ENCODE results near the gene KRT80.

KRT80 gene

GRCh38 chr12:52212701-52213563 is 21.1 kb upstream of the KRT80 start:
- DNase-seq (ENCODE audit: low read depth, low spot score), result no peak
- TF ChIP-seq, protein P1, sequence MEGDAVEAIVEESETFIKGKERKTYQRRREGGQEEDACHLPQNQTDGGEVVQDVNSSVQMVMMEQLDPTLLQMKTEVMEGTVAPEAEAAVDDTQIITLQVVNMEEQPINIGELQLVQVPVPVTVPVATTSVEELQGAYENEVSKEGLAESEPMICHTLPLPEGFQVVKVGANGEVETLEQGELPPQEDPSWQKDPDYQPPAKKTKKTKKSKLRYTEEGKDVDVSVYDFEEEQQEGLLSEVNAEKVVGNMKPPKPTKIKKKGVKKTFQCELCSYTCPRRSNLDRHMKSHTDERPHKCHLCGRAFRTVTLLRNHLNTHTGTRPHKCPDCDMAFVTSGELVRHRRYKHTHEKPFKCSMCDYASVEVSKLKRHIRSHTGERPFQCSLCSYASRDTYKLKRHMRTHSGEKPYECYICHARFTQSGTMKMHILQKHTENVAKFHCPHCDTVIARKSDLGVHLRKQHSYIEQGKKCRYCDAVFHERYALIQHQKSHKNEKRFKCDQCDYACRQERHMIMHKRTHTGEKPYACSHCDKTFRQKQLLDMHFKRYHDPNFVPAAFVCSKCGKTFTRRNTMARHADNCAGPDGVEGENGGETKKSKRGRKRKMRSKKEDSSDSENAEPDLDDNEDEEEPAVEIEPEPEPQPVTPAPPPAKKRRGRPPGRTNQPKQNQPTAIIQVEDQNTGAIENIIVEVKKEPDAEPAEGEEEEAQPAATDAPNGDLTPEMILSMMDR (IDR thresholded peaks at IDR 0.05; ENCODE audit: low read depth, low read length), result no peak
- in situ Hi-C loops (cut with HindIII; ENCODE audit: low sequenced_read_pairs), result no loop called here

DNA sequence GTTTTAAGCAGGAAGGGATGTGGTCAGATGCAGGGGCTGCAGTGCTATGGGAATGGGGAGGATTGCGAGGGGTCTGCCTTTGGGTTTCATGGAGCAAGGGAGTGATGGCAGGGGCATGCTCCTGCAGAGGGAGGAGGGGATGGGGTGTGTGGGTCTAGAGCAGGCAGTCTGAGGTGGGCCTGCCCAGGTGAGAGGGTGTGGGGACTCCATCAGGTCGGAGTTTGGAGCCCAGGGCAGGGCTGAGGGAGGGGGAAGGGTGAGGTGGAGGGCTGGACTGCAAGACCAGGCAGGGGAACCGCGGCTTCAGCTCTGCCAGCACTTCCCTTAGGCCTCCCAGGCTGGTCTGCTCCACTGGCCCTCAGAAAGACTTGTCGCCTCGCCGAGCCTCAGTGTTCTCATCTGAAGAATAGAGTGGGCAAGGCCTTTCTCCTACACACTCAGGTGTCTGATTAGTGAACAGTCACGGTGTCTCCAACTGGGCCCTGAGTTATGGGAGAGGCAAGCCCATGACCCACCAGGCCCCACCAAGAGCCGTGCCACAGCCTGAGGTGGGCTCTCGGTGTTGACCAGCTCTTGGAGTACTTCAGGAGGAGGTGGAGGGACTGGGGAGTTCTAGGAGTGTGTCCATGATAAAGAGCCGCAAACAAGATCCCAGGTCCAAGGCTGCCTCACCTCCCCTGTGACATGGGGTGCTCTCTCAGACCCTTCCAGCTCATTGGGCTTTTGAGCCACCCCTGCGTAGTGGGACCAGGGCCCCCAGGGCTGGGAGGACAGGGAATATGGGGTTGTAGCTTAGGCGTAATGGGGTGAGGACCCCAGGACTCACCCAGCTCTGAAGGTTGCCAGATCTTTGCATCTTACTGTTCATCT is 20.1 kb upstream of the KRT80 start:
- TF ChIP-seq, protein P1 (IDR thresholded peaks at IDR 0.05; ENCODE audit: low read depth, low read length), result no peak
- no peak overlapping the region for H3K4me3 ChIP-seq (ENCODE audit: low read depth, low read length)
- in situ Hi-C loops (cut with HindIII; ENCODE audit: low sequenced_read_pairs), result no loop called here
- DNase-seq (ENCODE audit: low read depth, low spot score), result no peak

More at GRCh38 chr12:52212701-52213563, 21.1 kb upstream of the KRT80 start:
- H3K4me3 ChIP-seq (ENCODE audit: low read depth, low read length), result no peak overlapping the region

DNA sequence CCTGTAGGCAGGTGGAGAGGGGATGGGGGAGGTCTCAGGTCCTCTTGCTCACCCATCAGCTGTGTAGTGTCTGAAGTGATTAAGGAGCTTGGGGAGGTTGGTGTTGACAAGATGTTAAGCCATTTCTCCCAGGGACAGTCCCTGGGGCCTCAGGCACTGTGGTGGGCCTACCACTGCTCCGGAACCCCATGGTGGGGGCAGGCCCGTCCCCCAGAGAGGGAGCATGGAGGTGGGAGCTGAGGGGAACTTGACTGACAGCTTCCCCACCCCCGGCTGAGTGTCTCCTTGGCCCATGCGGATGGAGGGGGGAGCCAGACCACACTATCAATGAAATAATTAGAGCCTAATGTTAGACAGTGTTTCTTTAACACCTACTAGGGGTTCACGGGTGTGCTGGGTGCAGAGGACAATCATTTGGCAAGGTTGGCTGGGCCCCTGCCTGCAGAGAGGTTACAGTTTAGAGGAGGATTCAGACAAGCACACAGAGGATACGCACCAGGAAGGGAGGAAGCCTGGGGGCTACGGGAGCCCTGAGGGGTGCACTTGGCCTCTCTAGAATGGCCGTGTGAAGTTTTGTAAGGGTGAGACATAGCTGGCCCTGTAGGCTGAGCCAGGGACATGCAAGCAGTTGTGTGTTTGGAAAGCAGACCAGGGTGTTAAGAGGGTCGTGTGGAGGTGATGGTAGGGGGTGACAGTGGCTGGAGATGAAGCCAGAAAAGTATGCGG is 19.3 kb upstream of the KRT80 start:
- TF ChIP-seq, protein P1 (IDR thresholded peaks at IDR 0.05; ENCODE audit: low read depth, low read length), result no peak
- no peak for DNase-seq (ENCODE audit: low read depth, low spot score)
- in situ Hi-C loops (cut with HindIII; ENCODE audit: low sequenced_read_pairs), result no loop called here
- H3K4me3 ChIP-seq (ENCODE audit: low read depth, low read length), result no peak overlapping the region

DNA sequence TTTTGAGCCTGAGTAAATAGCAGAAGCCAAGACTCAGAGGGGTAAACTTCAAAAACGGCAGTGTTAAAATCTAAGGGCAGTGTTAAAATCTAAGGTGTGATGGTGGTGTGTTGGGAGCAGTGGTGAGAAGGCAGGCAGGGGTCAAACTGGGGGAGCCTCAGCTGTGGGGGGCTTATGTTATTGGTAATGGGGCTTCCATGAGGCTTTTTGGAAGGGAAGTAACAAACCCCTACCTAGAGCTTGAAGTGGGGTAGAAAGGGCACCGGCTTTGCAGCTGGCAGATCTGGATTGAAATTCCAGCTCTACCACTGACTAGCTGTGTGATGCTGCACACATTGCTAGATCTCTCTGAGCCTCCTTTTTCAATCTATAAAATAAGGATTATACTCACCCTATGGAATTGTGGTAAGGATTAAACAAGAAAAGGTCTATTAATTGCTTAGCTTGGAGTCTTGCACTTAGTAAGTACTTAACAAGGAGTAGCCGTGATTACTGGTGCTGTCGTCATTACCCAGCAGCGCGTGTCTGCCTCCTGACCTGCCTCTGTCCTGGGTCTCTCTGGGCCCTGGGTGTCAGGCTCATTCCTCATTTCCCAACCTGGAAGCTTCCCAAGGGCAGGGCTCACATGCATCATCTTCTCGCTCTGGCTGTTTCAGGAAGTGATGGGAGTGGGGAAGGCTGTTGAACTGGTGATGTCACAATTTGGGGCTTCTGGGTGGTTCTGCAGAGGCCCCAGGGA is 18.5 kb upstream of the KRT80 start:
- no peak for DNase-seq (ENCODE audit: low read depth, low spot score)
- in situ Hi-C loops (cut with HindIII; ENCODE audit: low sequenced_read_pairs), result no loop called here
- H3K4me3 ChIP-seq (ENCODE audit: low read depth, low read length), result no peak overlapping the region
- TF ChIP-seq, protein P1 (IDR thresholded peaks at IDR 0.05; ENCODE audit: low read depth, low read length), result no peak

GRCh38 chr12:52209321-52209720 is 17.5 kb upstream of the KRT80 start:
- TF ChIP-seq, protein P1 (IDR thresholded peaks at IDR 0.05; ENCODE audit: low read depth, low read length), result no peak
- no peak for DNase-seq (ENCODE audit: low read depth, low spot score)
- in situ Hi-C loops (cut with HindIII; ENCODE audit: low sequenced_read_pairs), result no loop called here
- H3K4me3 ChIP-seq (ENCODE audit: low read depth, low read length), result no peak overlapping the region
